Activated CD8-positive, alpha-beta memory T cell treated with anti-CD3 and anti-CD28 coated beads, Interleukin-2, amount 50 U/mL, for 24 hours (primary cell): ENCODE measurements around the gene ERGIC3.

Source experiments
- DNase-seq: peaks from one replicate; pipeline ENCODE4 v3.0.0-alpha.2; 2020; ENCODE audit errors: extremely low read depth

Gene ERGIC3

GRCh38 chr20:35561268-35561667 is 19.4 kb downstream of the ERGIC3 start:
- DNase-seq = no peak

GRCh38 chr20:35561671-35562070 is 19.8 kb downstream of the ERGIC3 start:
- DNase-seq = no peak

- DNase-seq = no peak
Observed at GRCh38 chr20:35562541-35563110, 20.7 kb downstream of the ERGIC3 start.

GRCh38 chr20:35563834-35564233 is 22.0 kb downstream of the ERGIC3 start:
- DNase-seq = no peak

GRCh38 chr20:35564905-35565304 is 23.0 kb downstream of the ERGIC3 start:
- no peak for DNase-seq

GRCh38 chr20:35568645-35569044 is 26.8 kb downstream of the ERGIC3 start:
- no peak for DNase-seq

- no peak for DNase-seq
Observed at GRCh38 chr20:35571555-35571954, 29.7 kb downstream of the ERGIC3 start.

- no peak for DNase-seq
Observed at GRCh38 chr20:35572838-35573237, 31.0 kb downstream of the ERGIC3 start.

GRCh38 chr20:35575958-35576357 is 34.1 kb downstream of the ERGIC3 start:
- no peak for DNase-seq

GRCh38 chr20:35576816-35577215 is 34.9 kb downstream of the ERGIC3 start:
- no peak for DNase-seq

GRCh38 chr20:35578469-35578868 is 36.6 kb downstream of the ERGIC3 start:
- no peak for DNase-seq

GRCh38 chr20:35579196-35579595 is 37.3 kb downstream of the ERGIC3 start:
- DNase-seq = no peak

GRCh38 chr20:35582131-35582530 is 40.3 kb downstream of the ERGIC3 start:
- no peak for DNase-seq

GRCh38 chr20:35582741-35583404 is 41.0 kb downstream of the ERGIC3 start:
- no peak for DNase-seq

- DNase-seq = no peak
Observed at GRCh38 chr20:35583636-35584560, 42.0 kb downstream of the ERGIC3 start.

GRCh38 chr20:35586751-35587425 is 45.0 kb downstream of the ERGIC3 start:
- DNase-seq = no peak

- DNase-seq = no peak
Observed at GRCh38 chr20:35587436-35587835, 45.6 kb downstream of the ERGIC3 start.

GRCh38 chr20:35588397-35588796 is 46.5 kb downstream of the ERGIC3 start:
- no peak for DNase-seq

- no peak for DNase-seq
Observed at GRCh38 chr20:35592339-35592974, 50.6 kb downstream of the ERGIC3 start.

- DNase-seq = no peak
Observed at GRCh38 chr20:35595456-35595855, 53.6 kb downstream of the ERGIC3 start.

GRCh38 chr20:35595901-35596300 is 54.0 kb downstream of the ERGIC3 start:
- DNase-seq = no peak

GRCh38 chr20:35597186-35597585 is 55.3 kb downstream of the ERGIC3 start:
- DNase-seq = no peak
